Iris pigment epithelial cell (primary cell): ENCODE data around the gene CEACAM6.
"Not testable (repeated sequence)": the region's sequence is repeated elsewhere in the genome, so short reads cannot be mapped to it uniquely, and the experiment has no call there.

Experiments
- DNase-seq: peaks from one replicate; pipeline ENCODE4 v3.0.0-alpha.2; 2011; ENCODE audit warnings: low read depth

Gene CEACAM6

DNA sequence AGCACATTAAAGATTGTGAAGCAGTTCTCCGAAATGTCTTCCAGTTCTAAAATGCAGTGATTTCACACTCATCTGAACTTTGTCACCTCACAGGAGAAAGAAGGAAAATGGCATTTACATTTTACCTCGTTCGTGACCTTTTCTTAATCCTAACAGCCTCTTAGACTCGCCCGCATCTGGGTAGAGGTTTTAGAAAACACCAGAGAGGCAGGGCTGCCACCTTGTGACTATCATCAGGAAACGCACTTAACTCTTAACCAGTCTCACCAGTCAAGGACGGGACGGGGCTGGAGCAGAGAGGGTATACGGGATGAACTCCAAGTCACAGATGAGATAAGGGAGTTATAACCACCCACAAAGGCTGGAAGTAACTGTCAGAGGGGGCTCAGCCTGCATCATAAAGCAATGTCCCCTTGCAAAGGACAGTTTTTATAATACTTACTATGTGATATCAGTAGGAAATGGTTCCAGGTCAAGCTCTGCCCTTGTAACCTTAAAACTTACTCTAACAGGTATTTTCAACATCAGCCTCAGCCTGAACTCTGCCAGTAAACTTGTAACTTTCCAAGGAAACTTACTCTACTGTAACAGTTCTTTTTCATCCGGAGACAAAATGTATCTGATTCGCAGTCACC is 8.6 kb upstream of the CEACAM6 start:
- peak; percentile 60 for DNase-seq

DNA sequence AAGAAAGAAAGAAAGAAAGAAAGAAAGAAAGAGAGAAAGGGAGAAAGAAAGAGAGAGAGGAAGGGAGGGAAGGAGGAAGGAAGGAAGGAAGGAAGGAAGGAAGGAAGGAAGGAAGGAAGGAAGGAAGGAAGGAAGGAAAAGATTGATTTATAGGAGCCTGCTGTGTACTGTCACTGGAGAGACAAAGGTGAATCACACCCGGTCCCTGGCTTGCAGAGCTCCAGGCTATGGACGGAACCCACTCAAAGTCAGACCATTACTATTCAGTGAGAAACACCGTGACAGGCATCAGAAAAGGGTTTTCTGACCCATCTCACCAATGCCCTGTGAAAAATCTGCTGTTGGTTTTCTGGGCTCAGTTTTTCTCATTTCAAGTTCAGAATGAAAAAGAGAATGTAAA is 7.3 kb upstream of the CEACAM6 start:
- DNase-seq, result no peak

DNA sequence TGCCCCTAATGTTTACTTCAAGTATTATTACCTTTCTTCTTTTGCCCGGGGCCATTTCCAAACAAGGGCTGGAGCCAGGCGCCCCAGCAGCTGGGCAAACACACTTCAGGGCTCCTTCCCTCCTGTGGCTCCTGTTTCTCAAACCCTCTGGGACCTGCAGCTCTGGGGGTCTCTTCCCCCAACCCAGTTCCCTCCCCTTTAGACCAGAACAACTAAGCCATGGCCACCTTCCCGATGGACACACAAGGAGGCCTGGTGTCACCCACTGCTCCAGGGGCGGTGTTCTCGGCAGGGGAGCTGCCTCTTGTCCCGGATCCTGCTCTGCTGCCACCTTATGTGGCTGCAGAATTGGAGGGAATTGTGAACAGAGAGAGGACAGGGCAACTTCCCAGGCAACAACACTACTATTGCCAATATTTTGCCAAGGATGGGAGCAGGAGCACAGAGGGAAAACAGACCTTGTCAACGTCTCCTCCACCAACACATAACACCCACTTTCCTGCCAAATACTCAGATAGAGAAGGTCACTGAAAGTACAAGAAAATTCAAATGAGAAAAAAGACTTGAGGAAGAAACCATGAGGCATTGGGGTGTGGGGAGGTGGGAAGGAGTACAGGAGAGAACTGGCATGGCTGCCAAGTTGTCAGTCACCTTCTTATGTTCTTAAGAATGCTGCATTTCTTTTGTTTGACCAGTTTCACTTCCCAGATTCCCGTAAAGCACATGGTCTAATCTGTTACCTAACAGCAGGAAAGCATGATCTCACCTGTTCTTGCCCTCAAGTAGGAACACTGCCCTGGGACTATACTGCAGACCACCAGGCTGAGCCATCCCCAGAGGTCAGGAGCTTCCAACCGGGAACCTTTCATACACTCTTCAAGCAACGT is 4.8 kb upstream of the CEACAM6 start:
- DNase-seq, result not testable (repeated sequence)

DNA sequence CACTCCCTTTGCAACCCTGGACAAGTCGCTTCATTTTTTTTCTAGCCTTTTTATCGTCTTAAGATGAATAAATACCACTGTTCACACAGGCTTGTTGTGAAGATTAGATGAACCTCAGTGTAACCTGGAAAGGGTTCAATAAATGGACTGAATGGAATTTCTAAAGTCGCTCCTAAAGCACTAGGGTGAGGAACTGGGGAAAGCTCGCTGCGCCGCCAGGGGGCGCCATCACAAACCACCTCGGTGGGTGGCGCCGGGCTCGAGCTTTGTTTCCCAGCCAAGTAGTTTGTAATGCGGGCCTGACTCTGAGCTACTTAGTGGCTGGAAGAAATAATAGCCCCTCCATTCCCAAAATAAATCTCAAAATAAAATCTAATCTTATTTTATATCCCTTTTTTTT is 2.2 kb upstream of the CEACAM6 start:
- peak; percentile 20 for DNase-seq

DNA sequence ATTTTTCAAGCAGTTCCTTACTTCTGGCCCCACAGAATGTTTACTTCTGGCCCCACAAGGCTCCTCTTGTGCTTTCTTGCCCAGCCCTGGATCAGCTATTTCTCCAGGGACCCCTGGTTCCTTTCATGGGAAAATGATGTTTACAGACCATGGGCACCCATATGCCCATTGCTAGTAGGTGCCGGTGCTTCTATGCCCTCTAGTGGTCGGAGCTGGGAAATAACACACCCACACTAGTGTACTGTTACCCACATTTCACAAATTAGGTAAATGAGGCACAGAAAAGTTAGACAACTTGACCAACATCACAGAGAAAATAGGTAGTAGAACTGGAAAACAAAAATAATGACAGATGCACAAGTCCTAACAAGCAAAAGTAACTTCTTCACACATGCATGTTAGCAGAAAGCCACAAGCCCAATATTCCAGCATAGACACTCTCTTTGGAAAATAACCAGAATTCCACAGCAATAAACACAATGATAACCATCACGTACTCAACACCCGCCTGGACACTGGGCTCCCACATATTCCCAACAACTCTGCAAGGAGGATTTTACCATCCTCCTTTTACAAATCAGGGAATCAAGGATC is 1.3 kb upstream of the CEACAM6 start:
- peak; percentile 21 for DNase-seq

DNA sequence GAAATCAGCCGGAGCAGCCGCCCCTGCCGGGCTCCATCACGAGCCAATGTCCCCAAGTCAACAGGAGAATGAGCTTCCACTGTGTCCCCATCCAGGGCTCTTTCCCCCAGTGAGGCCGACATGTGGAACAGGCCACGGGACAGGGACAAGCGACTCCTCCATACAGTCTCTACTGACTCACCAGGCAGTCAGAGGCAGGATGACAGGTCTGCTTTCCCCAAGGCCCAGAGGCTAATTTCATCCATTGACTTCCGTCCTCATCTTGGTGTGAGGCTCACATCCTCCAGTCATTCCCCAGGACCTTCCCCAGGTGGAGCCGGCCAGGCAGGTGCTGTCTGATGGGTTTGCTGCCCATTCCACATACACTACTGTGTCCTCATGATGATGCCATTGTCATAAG is 3.5 kb downstream of the CEACAM6 start:
- no peak for DNase-seq

DNA sequence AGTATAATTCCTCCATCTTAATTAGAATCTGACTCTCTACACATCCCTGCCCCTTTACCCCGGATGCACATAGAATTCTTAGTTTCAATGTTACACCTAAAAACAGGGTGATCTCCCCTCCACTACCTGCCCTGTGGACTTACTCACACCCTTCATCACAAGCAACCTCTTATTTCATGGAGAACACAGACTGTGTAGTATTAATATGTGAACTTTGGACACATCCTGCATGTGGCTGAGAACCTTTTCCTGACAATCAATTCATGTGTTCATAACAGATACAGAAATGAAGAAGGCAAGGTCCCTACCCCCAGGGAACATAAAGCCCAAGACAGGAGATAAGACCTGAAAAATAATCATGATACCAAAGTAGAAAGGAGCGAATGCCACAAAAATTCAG is 11.8 kb downstream of the CEACAM6 start:
- DNase-seq, result no peak

DNA sequence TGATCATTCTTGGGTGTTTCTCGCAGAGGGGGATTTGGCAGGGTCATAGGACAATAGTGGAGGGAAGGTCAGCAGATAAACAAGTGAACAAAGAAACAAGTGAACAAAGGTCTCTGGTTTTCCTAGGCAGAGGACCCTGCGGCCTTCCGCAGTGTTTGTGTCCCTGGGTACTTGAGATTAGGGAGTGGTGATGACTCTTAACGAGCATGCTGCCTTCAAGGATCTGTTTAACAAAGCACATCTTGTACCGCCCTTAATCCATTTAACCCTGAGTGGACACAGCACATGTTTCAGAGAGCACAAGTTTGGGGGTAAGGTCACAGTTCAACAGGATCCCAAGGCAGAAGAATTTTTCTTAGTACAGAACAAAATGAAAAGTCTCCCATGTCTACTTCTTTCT is 12.8 kb downstream of the CEACAM6 start:
- DNase-seq, result not testable (repeated sequence)

DNA sequence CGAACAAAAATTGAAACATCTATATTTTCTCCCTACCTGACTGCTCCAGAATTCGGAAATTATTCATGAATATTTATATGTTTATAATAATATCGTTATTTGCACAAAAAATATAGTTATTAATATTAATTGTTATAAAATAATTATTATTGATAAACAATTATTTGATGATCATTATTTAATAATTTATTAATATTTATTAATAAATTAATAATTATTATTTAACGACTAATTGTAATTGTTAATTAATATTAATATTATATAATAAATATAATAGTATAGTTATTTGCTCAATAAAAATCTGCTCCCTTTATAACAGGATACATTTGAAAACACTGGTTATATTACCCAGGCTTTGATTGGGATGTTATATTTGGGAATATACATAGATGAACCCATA is 14.3 kb downstream of the CEACAM6 start:
- no peak for DNase-seq

DNA sequence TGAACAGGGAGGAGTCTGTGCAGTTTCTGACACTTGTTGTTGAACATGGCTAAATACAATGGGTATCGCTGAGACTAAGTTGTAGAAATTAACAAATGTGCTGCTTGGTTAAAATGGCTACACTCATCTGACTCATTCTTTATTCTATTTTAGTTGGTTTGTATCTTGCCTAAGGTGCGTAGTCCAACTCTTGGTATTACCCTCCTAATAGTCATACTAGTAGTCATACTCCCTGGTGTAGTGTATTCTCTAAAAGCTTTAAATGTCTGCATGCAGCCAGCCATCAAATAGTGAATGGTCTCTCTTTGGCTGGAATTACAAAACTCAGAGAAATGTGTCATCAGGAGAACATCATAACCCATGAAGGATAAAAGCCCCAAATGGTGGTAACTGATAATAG is 16.1 kb downstream of the CEACAM6 start:
- no peak for DNase-seq

DNA sequence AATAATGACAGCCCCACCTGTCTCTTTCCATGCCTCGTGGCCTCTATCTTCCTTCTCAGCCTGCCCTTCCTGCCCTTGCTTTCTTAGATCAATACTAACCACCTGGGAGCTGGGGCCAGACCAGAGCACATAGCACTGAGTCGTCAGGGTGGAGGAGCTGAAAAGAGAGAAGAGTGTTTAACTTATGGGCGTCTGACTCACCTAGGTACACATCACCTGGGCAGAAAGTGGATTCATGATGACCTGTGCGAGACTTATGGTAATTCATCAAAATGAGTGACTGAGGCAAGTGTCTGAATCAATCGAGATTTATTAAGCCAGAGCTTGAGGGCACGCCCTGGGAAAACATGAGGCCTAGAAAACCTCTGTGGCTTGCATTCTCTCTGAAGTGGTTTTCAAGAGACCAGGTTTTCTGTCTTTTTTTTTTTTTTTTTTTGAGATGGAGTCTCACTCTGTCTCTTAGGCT is 19.2 kb downstream of the CEACAM6 start:
- no peak for DNase-seq

DNA sequence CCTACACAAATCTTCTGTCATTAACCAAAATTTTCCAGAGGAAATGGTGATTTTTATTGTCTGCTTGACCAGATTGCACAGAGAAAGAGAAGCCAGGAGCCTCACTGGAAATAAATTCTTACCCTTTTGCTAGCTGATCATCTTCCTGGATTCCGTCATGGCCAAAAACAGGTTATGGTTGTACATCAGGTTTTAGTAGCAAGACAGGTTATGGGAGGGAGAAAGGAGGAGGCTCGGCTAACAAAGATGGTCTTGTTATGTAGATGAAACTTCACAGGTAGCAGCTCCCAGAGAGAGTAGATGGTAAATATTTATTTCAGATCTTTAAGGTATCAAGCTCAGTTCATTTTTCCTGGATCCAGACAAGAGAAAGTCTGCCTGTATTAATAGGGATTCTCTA is 21.4 kb downstream of the CEACAM6 start:
- DNase-seq, result no peak

DNA sequence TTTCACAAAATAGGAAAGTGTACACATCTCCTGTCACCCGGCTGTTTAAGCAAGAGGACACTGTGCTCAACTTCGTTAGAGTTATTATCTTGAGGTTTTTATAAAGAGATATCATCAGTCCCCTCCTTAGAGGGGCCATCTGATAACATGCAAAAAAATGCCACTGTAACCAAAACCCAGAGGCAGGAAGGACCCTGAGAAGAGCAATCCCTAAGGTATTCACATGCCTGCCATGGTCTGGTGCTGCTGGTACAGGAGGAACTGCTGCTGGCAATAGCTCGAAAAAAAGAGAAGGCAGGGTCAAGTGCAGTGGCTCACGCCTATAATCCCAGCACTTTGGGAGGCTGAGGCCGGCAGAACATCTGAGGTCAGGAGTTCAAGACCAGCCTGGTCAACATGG is 28.3 kb downstream of the CEACAM6 start:
- DNase-seq, result no peak

DNA sequence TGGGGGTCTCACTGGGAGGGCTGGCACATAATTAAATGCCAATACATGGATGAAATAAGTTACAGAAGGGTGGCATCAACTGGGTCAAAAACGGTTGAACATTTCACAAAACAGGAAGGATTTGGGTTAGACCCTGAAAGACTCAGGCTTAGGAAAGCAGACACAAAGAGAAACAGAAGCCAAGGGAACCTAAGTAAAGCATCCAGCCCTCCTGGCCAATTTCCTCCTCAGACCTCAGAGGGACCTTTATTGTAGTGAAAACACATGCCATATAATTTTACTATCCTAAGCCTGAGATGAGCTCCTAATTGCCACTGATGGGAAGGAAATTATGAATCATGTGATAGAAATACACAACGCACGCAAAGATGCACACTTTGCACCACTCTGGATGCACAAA is 29.0 kb downstream of the CEACAM6 start:
- no peak for DNase-seq

DNA sequence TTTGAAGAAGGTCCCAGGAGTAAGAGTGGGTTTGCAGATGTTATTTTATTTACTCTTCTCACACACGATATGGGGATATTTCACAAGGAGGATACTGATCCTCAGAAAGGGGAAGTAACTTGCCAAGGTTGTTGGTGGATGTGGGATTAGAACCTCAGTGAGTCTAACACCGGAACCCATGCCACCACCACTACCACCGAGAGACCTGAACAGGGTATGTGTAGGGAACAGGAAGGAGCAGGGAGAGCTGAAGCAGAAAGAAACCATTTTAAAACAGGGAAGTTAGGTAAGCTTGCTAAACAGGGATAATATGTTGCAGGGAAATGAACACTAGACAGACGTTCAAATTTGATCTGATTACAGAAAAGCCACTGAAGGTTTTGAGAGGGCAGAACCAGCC is 29.4 kb downstream of the CEACAM6 start:
- DNase-seq, result no peak

DNA sequence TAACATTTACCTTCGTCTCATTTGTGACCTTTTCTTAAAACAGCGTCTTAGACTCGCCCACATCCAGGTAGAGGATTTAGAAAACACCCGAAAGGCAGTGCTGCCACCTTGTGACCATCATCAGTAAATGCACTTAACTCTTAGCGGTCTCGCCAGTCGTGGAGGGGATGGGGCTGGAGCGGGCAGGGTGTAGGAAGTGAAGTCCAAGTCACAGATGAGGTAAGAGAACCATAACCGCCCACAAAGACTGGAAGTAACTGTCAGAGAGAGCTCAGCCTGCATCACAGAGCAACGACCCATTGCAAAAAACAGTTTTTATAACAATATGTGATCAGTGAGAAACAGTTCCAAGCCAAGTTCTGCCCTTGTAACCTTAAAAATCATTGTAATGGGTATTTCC is 30.3 kb downstream of the CEACAM6 start:
- peak; percentile 70 for DNase-seq

DNA sequence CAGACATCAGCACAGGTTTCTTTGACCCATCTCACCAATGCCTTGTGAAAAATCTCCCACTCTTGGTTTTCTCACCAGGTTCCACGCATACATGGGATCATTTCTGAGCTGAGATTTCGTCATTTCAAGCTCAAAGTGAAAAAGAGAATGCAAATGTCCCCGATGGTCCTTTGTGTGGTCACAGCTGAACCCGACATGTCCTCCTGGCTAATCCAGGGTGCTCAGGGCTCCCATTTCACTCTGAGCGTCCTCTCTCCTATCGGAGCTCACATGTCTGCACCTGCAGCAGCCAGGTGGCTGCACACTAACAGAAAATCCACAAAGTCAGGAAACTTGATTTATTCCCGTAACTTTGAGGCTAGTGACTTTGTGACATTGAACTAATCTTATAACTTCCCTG is 31.7 kb downstream of the CEACAM6 start:
- DNase-seq, result no peak

DNA sequence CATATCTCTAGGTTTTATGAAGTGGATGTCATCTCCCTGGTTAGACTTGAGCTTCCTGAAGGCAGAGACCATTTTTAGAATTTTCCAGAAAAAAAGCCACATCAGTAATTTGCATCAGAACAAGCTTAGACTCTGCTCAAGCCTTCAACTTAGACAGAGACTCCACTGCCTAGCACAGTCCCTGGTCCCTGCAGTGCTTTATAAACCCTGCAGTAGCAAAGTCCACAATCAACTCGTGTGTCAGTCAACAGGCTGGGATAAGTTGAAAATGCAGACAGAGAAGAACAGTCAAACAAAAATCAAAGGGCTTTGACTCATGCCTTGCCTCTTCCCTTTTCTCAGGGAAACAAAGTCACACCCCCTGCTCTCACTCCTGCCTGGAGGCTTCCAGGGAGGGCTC is 33.2 kb downstream of the CEACAM6 start:
- not testable (repeated sequence) for DNase-seq

DNA sequence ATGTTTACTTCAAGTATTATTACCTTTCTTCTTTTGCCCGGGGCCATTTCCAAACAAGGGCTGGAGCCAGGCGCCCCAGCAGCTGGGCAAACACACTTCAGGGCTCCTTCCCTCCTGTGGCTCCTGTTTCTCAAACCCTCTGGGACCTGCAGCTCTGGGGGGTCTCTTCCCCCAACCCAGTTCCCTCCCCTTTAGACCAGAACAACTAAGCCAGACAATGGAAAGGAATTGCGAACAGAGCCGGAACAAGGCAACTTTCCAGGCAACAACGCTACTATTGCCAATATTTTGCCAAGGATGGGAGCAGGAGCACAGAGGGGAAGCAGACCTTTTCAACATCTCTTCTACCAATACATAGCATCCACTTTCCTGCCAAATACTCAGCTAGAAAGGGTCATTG is 33.7 kb downstream of the CEACAM6 start:
- not testable (repeated sequence) for DNase-seq

DNA sequence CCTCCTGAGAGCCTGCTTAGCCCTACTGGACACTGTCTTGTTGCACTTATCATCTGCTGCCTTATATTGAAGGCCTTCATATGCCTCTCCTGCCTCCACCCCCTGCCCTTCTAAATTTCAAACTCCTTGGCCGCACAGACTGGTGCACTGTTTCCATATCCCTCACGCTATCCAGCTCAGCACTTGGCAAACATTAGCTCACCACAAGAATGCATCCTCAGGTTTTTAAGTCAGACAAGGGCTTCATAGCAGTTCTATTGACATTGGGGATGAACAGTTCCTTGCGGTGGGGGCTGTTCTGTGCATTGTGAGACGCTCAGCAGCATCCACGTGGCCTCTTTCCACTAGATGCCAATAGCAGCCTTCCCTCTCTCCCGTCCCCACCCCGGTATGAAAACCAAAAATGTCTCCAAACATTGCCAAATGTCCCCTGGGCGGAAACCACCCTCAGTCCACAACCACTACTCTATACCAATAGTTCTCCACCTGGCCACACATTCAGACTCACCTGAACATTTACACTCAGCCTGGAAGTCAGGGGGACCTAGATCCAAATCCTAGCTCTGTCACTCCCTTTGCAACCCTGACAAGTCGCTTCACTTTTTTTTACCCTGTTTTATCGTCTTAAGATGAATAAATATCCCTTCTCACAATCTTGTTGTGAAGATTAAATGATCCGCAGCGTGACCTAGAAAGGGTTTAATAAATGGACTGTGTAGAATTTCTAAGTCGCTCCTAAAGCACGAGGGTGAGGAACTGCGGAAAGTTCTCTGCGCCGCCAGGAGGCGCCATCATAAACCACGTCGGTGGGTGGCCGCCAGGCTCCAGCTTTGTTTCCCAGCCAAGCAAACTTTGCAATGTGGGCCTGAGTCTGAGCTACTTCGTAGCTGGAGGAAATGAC is 37.4 kb downstream of the CEACAM6 start:
- peak; percentile 63 for DNase-seq

DNA sequence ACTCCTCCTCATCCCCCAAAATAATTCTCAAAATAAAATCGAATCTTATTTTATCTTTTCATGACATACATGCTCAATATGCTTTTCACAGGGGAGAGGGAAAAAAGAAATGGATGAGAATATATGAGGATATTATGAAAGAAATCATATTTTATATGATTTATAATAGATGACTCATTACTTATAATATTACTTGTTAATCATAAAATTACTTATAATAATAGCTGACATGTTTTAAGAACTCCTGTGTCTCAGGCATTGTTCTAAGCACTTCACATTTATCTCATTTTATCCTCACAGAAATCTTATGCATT is 38.0 kb downstream of the CEACAM6 start:
- no peak for DNase-seq

DNA sequence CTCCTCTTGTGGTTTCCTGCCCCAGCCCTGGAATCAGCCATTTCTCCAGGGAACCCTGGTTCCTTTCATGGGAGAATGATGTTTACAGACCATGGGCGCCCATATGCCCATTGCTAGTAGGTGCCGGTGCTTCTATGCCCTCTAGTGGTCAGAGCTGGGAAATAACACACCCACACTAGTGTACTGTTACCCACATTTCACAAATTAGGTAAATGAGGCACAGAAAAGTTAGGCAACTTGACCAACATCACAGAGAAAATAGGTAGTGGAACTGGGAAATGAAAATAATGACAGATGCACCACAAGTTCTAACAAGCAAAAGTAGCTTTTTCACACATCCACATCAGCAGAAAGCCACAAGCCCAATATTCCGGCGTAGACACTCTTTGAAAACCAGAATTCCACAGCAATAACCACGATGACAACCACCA is 39.7 kb downstream of the CEACAM6 start:
- DNase-seq, result peak; percentile 25
